HEK293 (cell line): ENCODE data around the gene RGR.

Source experiments
- CTCF ChIA-PET: fragments of 350-600 bp; formaldehyde crosslinking; extraction: SDS; loops from one replicate; lab custom pipeline; 2021; ENCODE audit warnings: antibody characterized with exemption; lab: Yijun Ruan, JAX
- POLR2A ChIA-PET: fragments of 300-600 bp; formaldehyde crosslinking; extraction: SDS; loops from one replicate; lab custom pipeline; 2020; ENCODE audit warnings: antibody characterized with exemption, inconsistent platforms; lab: Yijun Ruan, JAX
- H3K27ac ChIP-seq: fragments of 200-500 bp; sonication (Bioruptor generic); 2 replicates; pipeline ENCODE4 v1.5.1; 2014; ENCODE audit warnings: low read depth, low read length, control low read depth, inconsistent platforms; ENCODE audit errors: extremely low read depth
- H3K36me3 ChIP-seq, 2 experiments: fragments of 200-500 bp in 1 of 2; sonication (Bioruptor generic) in 1 of 2; 1 replicate in 1 of 2; 2 replicates in 1 of 2; pipeline ENCODE4 v1.5.1; 2014 to 2017; ENCODE audit warnings: inconsistent platforms in 2 of 2, low read length in 2 of 2; ENCODE audit not compliant: control insufficient read depth in 2 of 2, insufficient read depth in 1 of 2
- H3K4me1 ChIP-seq: fragments of 200-500 bp; sonication (Bioruptor generic); 2 replicates; pipeline ENCODE4 v1.5.1; 2014; ENCODE audit warnings: mild to moderate bottlenecking, low read length, inconsistent platforms; ENCODE audit not compliant: control insufficient read depth, insufficient read depth
- H3K4me3 ChIP-seq: 2 replicates; pipeline ENCODE4 v1.5.1; 2011; ENCODE audit warnings: low read depth, mild to moderate bottlenecking, control low read depth, low read length, moderate library complexity
- H3K9me3 ChIP-seq: fragments of 200-500 bp; sonication (Bioruptor generic); 2 replicates; pipeline ENCODE4 v1.5.1; 2014; ENCODE audit warnings: low read depth, low read length, inconsistent platforms; ENCODE audit not compliant: control insufficient read depth, insufficient read depth
- BCL11B ChIP-seq: fragments of 450-650 bp; formaldehyde crosslinking; IDR thresholded peaks from 2 replicates; pipeline ENCODE4 v1.5.1; 2016; ENCODE audit warnings: low read depth, missing biosample characterization, missing genetic modification characterization
- CTCF ChIP-seq: fragments of 450-650 bp; formaldehyde crosslinking; IDR thresholded peaks from 2 replicates; pipeline ENCODE4 v1.5.1; 2016; ENCODE audit warnings: missing biosample characterization, missing genetic modification characterization
- REST ChIP-seq: fragments of 450-650 bp; formaldehyde crosslinking; IDR thresholded peaks from 2 replicates; pipeline ENCODE4 v1.5.1; 2016; ENCODE audit warnings: missing biosample characterization, missing genetic modification characterization
- ZBTB6 ChIP-seq: fragments of 450-650 bp; formaldehyde crosslinking; IDR thresholded peaks from 2 replicates; pipeline ENCODE4 v1.5.1; 2017; ENCODE audit warnings: missing biosample characterization, missing genetic modification characterization
- ZNF404 ChIP-seq: fragments of 450-650 bp; formaldehyde crosslinking; IDR thresholded peaks from 2 replicates; pipeline ENCODE4 v1.5.1; 2017; ENCODE audit warnings: missing biosample characterization, missing genetic modification characterization
- ZNF549 ChIP-seq: fragments of 450-650 bp; IDR thresholded peaks from 2 replicates; pipeline ENCODE4 v1.5.1; 2018; ENCODE audit warnings: missing biosample characterization, missing genetic modification characterization, mild to moderate bottlenecking, inconsistent platforms, moderate library complexity
- ZNF654 ChIP-seq: fragments of 450-650 bp; formaldehyde crosslinking; IDR thresholded peaks from 2 replicates; pipeline ENCODE4 v1.5.1; 2016; ENCODE audit warnings: low read depth, missing biosample characterization, missing genetic modification characterization
- ZNF704 ChIP-seq: fragments of 450-650 bp; formaldehyde crosslinking; IDR thresholded peaks from 2 replicates; pipeline ENCODE4 v1.5.1; 2016; ENCODE audit warnings: missing biosample characterization, missing genetic modification characterization
- ZSCAN4 ChIP-seq: fragments of 450-650 bp; formaldehyde crosslinking; IDR thresholded peaks from 2 replicates; pipeline ENCODE4 v1.5.1; 2017; ENCODE audit warnings: missing biosample characterization, missing genetic modification characterization

Gene RGR

GRCh38 chr10:84205049-84205852, 39.6 kb upstream of the RGR start:
- POLR2A ChIA-PET, result no interaction called here
- TF ChIP-seq ZNF704 (tag by site-specific recombination), result no peak
- TF ChIP-seq ZNF654, result peak; percentile 62
- TF ChIP-seq CTCF (tag by site-specific recombination), result peak; percentile 68
- TF ChIP-seq ZSCAN4 (tag by site-specific recombination), result peak; percentile 68
- no peak for TF ChIP-seq REST
- H3K27ac ChIP-seq, result no peak overlapping the region
- no peaks in the 10 kb centered on the region for H3K4me1 ChIP-seq
- H3K9me3 ChIP-seq, result no peaks in the 10 kb centered on the region
- H3K36me3 ChIP-seq, result no peaks in the 10 kb centered on the region
- CTCF ChIA-PET, result interaction anchor here (0.6 to 5.3 kb wide), 16 partner anchors 9 to 144 kb away, joined by 3 to 55 read pairs (median 4); partner anchors contain the start of genes CDHR1 and GHITM
- H3K4me3 ChIP-seq, result no peak overlapping the region

- H3K9me3 ChIP-seq, result no peaks in the 10 kb centered on the region
- H3K4me3 ChIP-seq, result no peak overlapping the region
- TF ChIP-seq BCL11B (tag by site-specific recombination) (no peak), ZNF404 (tag by site-specific recombination) (no peak), ZNF704 (tag by site-specific recombination) (no peak), ZBTB6 (tag by site-specific recombination) (peak; percentile 98), REST (no peak), ZNF549 (no peak)
- no peaks in the 10 kb centered on the region for H3K36me3 ChIP-seq
- no peaks in the 10 kb centered on the region for H3K4me1 ChIP-seq
- CTCF ChIA-PET, result interaction anchor here (0.6 to 5.3 kb wide), 9 partner anchors 10 to 145 kb away, joined by 3 to 55 read pairs (median 5); partner anchors contain the start of gene CDHR1
- POLR2A ChIA-PET, result no interaction called here
- no peak overlapping the region for H3K27ac ChIP-seq
Measured at GRCh38 chr10:84205853-84206525, 38.9 kb upstream of the RGR start.
